Activated CD4-positive, alpha-beta T cell treated with anti-CD3 and anti-CD28 coated beads, Interleukin-2, Interleukin-6, amounts not matched to agents 100 ng/mL and 50 ng/mL, durations not matched to agents 16 hours and 8 hours (primary cell): Measurements from ENCODE around the gene ALK.

Source experiments
- DNase-seq: peaks from one replicate; pipeline ENCODE4 v3.0.0-alpha.2; 2020

The ALK gene

GRCh38 chr2:29480426-29480825 lies 441.0 kb downstream of the ALK start:
- DNase-seq, result no peak

- no peak for DNase-seq
These were observed 442.0 kb downstream of the ALK start for GRCh38 chr2:29479401-29479800.

GRCh38 chr2:29478641-29479040 lies 442.7 kb downstream of the ALK start:
- no peak for DNase-seq

GRCh38 chr2:29477186-29477585 lies 444.2 kb downstream of the ALK start:
- no peak for DNase-seq

- DNase-seq, result no peak
These were observed 445.9 kb downstream of the ALK start for GRCh38 chr2:29475499-29475898.

GRCh38 chr2:29469961-29470360 lies 451.4 kb downstream of the ALK start:
- DNase-seq, result no peak

GRCh38 chr2:29469516-29469915 lies 451.9 kb downstream of the ALK start:
- DNase-seq, result no peak

GRCh38 chr2:29463181-29463900 lies 458.0 kb downstream of the ALK start:
- no peak for DNase-seq

- peak; percentile 6 for DNase-seq
These were observed 459.1 kb downstream of the ALK start for GRCh38 chr2:29462293-29462692.

GRCh38 chr2:29460190-29460589 lies 461.2 kb downstream of the ALK start:
- DNase-seq, result no peak

GRCh38 chr2:29459445-29460179 lies 461.8 kb downstream of the ALK start:
- DNase-seq, result no peak

- no peak for DNase-seq
These were observed 465.0 kb downstream of the ALK start for GRCh38 chr2:29456429-29456828.

GRCh38 chr2:29455200-29455860 lies 466.1 kb downstream of the ALK start:
- DNase-seq, result no peak

- DNase-seq, result no peak
These were observed 469.4 kb downstream of the ALK start for GRCh38 chr2:29452036-29452435.

GRCh38 chr2:29450596-29451222 lies 470.7 kb downstream of the ALK start:
- no peak for DNase-seq

GRCh38 chr2:29449499-29449898 lies 471.9 kb downstream of the ALK start:
- DNase-seq, result no peak

GRCh38 chr2:29448096-29448688 lies 473.2 kb downstream of the ALK start:
- DNase-seq, result no peak

GRCh38 chr2:29447513-29447912 lies 473.9 kb downstream of the ALK start:
- DNase-seq, result peak; percentile 11

- DNase-seq, result no peak
These were observed 474.5 kb downstream of the ALK start for GRCh38 chr2:29446847-29447246.

- no peak for DNase-seq
These were observed 477.2 kb downstream of the ALK start for GRCh38 chr2:29444150-29444549.

- no peak for DNase-seq
These were observed 477.8 kb downstream of the ALK start for GRCh38 chr2:29443627-29444026.

GRCh38 chr2:29443151-29443550 lies 478.2 kb downstream of the ALK start:
- no peak for DNase-seq
